Measurements from ENCODE around the gene TMEM139. TPM values are rescaled to one million over a fixed set of nuclear protein-coding genes. Genes with fewer than 3 reads are reported as not detected.

TMEM139 gene
- total RNA-seq, 1 experiment from 2014 or later = 0.85 TPM

- no peak overlapping the region for H3K27ac Mint-ChIP-seq
Measured at GRCh38 chr7:143239813-143240212, 44.9 kb upstream of the TMEM139 start.

More at GRCh38 chr7:143239813-143240212, 44.9 kb upstream of the TMEM139 start:
- H3K4ac ChIP-seq (ENCODE audit: low read depth, low read length) = no peak overlapping the region
- no peaks in the 10 kb centered on the region for H3K4me1 ChIP-seq (ENCODE audit: insufficient read depth, low read length)
- H3K56ac ChIP-seq (ENCODE audit: insufficient read length, low read depth, low read length) = no peak overlapping the region
- H4K20me1 ChIP-seq (ENCODE audit: control insufficient read depth, insufficient read depth, insufficient read length) = no peaks in the 10 kb centered on the region
- peaks cover 15 to 17% of the 10 kb centered on the region in 2 experiments for H3K9me3 Mint-ChIP-seq
- H3K79me1 ChIP-seq (ENCODE audit: insufficient read depth, low read depth, low read length, poor library complexity, severe bottlenecking) = no peaks in the 10 kb centered on the region
- H3K23me2 ChIP-seq (ENCODE audit: insufficient read length, low read depth, low read length, poor library complexity, severe bottlenecking) = no peaks in the 10 kb centered on the region
- no peak overlapping the region for H3K14ac ChIP-seq (ENCODE audit: insufficient read depth, low read length)
- no peak overlapping the region for H3K18ac ChIP-seq (ENCODE audit: insufficient read length, low read depth, low read length)
- H3K23ac ChIP-seq (ENCODE audit: insufficient read length, low read depth, low read length) = no peak overlapping the region
- DNase-seq = no peak
- no peak overlapping the region for H3K9ac ChIP-seq (ENCODE audit: extremely low read depth, insufficient read length, low read length)
- H3K4me2 ChIP-seq (ENCODE audit: insufficient read depth, insufficient read length, low read length) = no peak overlapping the region
- H2BK20ac ChIP-seq (ENCODE audit: low read depth, low read length, poor library complexity, severe bottlenecking) = no peak overlapping the region
- H3K27me3 Mint-ChIP-seq (ENCODE audit: low read depth) = peaks cover 11% of the 10 kb centered on the region
- H2AFZ ChIP-seq (ENCODE audit: low read length) = no peak overlapping the region
- no peak overlapping the region for H3K27ac ChIP-seq (ENCODE audit: insufficient read length, low read depth, low read length)
- no peak overlapping the region for H2BK5ac ChIP-seq (ENCODE audit: insufficient read length, low read length)
- TF ChIP-seq CTCF (conservative IDR thresholded peaks at IDR 0.05) = no peak
- H2BK15ac ChIP-seq (ENCODE audit: low read depth, low read length) = no peak overlapping the region
- H3K4me1 Mint-ChIP-seq = peaks cover 3 to 7% of the 10 kb centered on the region in 2 experiments; a peak in 3 of 4 replicates
- H4K5ac ChIP-seq (ENCODE audit: insufficient read length, low read depth, low read length) = no peak overlapping the region
- H3K4me3 Mint-ChIP-seq = no peak overlapping the region
- no peak overlapping the region for H2BK120ac ChIP-seq (ENCODE audit: low read depth, low read length, poor library complexity, severe bottlenecking)
- H2AK5ac ChIP-seq (ENCODE audit: insufficient read length, low read length) = no peak overlapping the region
- H3K79me2 ChIP-seq (ENCODE audit: insufficient read depth, low read length) = no peaks in the 10 kb centered on the region
- no peak overlapping the region for H2BK12ac ChIP-seq (ENCODE audit: insufficient read length, low read depth, low read length)
- H3K9me3 ChIP-seq (ENCODE audit: control insufficient read depth, low read depth, low read length) = no peaks in the 10 kb centered on the region
- no peak overlapping the region for H3T11ph ChIP-seq (ENCODE audit: low read length)
- H3K36me3 Mint-ChIP-seq (ENCODE audit: insufficient read depth in 1 of 3, low read depth in 3 of 3) = peaks cover 0 to 7% (median 0%) of the 10 kb centered on the region in 3 experiments; a peak in 4 of 7 replicates
- no peak overlapping the region for H4K91ac ChIP-seq (ENCODE audit: insufficient read length, low read depth, low read length)
- no peaks in the 10 kb centered on the region for H3K27me3 ChIP-seq (ENCODE audit: insufficient read depth, low read length)
- no peak overlapping the region for H4K8ac ChIP-seq (replicated peaks; ENCODE audit: insufficient read length, low read depth, low read length)
